Purkinje cell (primary cell): ENCODE data around the gene WDR6. TPM values are rescaled to one million over a fixed set of nuclear protein-coding genes. Genes with fewer than 3 reads are reported as not detected.

Experiments used
- polyA plus RNA-seq: library from polyadenylated mRNA; unstranded; fragments of >200 nt; fragmentation: Nextera tagmentation; gene quantifications from 2 replicates; pipeline ENCODE4 v1.2.1, GENCODE V29; 2014

The WDR6 gene, protein sequence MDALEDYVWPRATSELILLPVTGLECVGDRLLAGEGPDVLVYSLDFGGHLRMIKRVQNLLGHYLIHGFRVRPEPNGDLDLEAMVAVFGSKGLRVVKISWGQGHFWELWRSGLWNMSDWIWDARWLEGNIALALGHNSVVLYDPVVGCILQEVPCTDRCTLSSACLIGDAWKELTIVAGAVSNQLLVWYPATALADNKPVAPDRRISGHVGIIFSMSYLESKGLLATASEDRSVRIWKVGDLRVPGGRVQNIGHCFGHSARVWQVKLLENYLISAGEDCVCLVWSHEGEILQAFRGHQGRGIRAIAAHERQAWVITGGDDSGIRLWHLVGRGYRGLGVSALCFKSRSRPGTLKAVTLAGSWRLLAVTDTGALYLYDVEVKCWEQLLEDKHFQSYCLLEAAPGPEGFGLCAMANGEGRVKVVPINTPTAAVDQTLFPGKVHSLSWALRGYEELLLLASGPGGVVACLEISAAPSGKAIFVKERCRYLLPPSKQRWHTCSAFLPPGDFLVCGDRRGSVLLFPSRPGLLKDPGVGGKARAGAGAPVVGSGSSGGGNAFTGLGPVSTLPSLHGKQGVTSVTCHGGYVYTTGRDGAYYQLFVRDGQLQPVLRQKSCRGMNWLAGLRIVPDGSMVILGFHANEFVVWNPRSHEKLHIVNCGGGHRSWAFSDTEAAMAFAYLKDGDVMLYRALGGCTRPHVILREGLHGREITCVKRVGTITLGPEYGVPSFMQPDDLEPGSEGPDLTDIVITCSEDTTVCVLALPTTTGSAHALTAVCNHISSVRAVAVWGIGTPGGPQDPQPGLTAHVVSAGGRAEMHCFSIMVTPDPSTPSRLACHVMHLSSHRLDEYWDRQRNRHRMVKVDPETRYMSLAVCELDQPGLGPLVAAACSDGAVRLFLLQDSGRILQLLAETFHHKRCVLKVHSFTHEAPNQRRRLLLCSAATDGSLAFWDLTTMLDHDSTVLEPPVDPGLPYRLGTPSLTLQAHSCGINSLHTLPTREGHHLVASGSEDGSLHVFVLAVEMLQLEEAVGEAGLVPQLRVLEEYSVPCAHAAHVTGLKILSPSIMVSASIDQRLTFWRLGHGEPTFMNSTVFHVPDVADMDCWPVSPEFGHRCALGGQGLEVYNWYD
- 4.4 and 6.2 TPM in 2 replicates for polyA plus RNA-seq

DNA sequence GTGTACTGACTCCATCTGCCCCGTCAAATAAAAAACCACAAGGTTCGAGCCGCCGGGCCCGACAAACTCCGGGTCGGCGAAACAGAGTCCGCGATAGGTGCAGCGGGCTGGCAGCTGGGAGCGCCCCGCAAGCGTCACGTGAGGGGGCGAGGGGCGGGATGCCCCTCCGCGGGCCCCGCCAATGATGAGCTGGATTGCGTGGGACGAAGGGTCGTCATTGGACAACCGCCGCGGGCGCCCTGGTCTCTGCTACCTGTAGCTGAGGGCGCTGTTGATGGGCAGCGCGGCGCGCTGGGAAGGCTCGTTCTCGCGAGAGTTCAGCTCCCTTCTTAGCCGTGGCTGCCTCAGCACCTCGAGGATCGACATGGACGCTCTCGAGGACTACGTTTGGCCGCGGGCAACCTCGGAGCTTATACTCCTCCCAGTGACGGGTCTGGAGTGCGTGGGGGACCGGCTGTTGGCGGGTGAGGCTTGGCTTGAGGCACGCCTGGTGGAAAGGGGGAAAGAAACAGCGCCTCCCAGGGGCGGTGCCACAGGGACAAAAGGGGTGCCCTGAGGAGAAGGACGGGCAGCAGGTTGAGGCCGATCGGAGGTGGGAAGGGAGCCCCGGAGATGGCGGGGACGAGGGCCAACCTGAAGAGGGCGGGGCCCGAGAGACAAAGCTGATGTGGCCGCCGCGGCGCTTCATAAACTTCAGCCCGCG, at the start of gene WDR6:
WDR6 (plus strand) TSS at position 324 of the 703 bp plus-strand sequence; CDS start at position 365, 41 bp downstream.

DNA sequence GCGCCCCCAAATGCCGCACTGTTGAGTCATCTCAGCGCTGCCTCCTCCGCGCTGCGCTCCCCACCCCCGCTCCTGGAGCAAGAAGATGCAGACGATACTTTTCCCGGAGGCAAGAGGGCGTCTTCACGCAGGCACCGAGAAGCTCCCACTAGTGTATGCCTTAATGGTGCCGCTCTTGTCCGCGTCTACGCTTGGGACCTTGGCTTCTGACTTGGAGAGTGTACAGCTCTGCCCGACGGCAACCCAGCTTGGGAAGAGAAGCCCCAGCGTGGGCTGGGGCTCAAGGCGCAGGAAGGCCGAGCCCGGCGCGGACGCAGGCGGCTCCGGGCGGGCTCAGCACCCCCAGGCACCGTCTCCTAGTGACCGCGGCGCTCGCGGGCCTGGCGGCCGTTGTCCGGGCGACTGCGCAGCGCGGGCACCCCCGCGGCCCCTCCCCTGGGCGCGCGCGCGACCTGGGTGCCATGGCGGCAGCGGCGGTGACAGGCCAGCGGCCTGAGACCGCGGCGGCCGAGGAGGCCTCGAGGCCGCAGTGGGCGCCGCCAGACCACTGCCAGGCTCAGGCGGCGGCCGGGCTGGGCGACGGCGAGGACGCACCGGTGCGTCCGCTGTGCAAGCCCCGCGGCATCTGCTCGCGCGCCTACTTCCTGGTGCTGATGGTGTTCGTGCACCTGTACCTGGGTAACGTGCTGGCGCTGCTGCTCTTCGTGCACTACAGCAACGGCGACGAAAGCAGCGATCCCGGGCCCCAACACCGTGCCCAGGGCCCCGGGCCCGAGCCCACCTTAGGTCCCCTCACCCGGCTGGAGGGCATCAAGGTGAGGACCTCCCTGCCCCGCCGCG, 17.2 kb upstream of the WDR6 start, which contains the start of gene P4HTM:
P4HTM (plus strand) TSS at position 446 of the 840 bp plus-strand sequence; CDS start at position 462, 16 bp downstream.

DNA sequence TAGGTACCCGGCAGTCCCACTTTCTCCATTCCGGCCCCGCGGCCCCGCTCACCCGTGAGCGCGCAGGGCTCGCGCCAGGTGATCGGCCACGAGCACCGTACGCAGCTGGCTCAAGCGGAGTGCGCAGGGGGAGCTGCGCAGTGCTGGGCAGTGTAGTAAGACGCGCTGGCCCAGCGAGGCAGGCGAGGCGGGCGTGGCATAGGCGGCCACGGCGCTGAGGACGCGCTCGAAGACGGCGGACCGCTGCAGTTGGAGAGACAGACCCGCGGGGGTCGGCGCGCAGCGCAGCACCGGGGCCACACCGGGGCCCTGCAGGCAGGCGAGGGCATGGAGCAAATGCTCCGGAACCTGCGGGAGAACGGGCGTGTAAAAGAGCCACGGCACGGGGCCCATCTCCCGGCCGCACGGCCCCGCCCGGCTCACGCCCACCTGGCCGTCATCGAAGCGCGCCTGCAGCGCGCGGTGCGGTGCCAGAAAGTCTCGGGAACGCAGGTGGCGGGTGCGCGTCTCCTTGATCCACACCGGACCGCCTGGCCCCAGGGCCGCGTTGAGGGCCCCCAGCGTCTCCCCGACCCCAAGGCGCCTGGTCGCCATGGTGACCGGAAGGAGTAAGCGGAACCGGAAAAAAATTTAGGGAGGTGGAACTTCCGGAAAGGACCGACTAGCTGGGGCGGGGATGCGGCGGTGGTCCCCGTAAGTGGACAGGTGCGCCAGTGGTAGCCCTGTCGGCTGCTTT, 10.9 kb downstream of the WDR6 start, which contains the start of gene DALRD3:
DALRD3 (minus strand) TSS at position 610 of the 736 bp plus-strand sequence; CDS start at position 594, 16 bp downstream.

DNA sequence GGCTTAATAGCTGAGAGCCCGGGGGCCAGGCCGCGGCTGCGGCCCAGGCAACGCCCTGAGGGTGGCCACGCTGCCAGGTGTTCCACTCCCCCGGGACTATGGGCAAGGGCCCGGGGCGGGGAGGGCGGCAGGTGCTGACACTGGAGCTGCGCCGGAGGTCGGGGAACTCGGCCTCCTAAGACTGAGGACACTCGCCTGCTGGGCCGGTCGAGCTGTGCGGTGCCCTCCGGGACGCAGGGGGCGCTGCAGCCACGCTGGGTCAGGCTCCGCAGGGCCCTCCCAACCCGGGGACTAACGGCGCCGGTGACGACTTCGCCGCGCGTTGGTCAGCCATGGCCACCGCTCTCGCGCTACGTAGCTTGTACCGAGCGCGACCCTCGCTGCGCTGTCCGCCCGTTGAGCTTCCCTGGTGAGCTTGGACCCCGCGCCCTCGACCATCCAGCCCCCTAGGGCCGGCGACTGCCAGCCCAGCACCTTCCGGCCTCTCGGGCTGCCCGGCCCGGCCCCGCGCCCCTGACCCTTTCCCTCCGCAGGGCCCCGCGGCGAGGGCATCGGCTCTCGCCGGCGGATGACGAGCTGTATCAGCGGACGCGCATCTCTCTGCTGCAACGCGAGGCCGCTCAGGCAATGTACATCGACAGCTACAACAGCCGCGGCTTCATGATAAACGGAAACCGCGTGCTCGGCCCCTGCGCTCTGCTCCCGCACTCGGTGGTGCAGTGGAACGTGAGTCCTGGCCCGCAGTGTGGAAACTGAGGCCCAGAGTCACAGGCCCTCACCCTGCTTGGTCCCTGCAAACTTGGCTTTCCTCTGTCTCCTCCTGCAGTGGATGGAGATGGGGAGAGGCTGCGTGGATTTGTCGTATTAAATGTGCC, 14.9 kb downstream of the WDR6 start, which contains the start of gene NDUFAF3:
NDUFAF3 (plus strand) TSS at position 309 of the 875 bp plus-strand sequence; CDS start at position 333, 24 bp downstream.

DNA sequence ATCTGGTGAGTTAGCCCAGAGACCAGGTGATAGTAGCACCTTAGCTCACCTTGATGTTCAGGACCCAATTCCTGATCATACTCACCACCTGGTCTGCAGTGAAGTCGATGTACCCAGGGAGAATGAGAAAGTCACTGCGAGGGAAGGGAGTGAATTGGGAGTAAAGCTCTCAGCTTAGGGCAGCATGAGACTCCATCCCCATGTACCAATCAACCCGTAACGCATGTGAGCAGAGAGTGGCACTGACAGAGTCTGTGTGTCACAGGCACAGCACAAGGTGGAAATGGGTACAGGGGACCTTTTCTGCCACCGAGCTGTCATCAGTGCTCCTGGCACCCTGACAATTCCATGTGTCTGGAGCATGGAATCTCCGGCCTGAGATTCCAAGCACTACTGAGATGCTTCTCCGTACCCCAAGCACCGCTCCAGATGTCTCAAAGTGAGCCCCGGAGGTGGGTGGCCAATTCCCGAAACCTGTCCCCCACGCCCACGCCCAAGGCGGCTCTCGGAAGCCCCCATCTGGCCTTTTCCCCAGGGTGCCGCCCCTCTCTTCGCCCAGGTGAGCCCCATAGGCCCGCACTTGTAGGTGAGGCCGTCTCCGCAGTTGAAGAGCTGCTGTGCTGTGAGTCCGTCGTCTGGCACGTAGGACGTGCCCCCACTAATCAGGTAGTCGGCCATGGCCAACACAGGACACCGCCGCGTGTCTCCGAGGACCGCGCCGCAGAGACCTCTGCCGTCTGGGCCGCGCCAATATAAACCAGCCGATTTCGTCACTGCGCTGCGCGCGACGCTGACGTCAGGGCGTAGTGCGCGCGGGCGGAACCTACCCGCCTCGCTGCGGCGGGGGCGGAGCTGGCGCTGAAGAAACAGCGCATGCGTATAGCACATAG, 21.7 kb downstream of the WDR6 start, which contains the start of gene IMPDH2:
IMPDH2 (minus strand) TSS at position 726 of the 890 bp plus-strand sequence; CDS start at position 678, 48 bp downstream.

Other genes starting within 250 kb of the WDR6 start
- gene PRKAR2A, start 159.5 kb upstream of the WDR6 start, polyA plus RNA-seq, result 0.83 and 3.3 TPM in 2 replicates
- 3.5 and 6.6 TPM in 2 replicates for gene SLC25A20, start 108.5 kb upstream of the WDR6 start, polyA plus RNA-seq
- 9.2 and 11.0 TPM in 2 replicates for gene ARIH2, start 88.5 kb upstream of the WDR6 start, polyA plus RNA-seq
- 91.4 and 105 TPM in 2 replicates for gene P4HTM, start 17.1 kb upstream of the WDR6 start, polyA plus RNA-seq
- 12.5 and 13.3 TPM in 2 replicates for gene DALRD3, start 11.2 kb downstream of the WDR6 start, polyA plus RNA-seq
- 158 and 201 TPM in 2 replicates for gene NDUFAF3, start 14.7 kb downstream of the WDR6 start, polyA plus RNA-seq
- 45.7 and 59.5 TPM in 2 replicates for gene IMPDH2, start 22.0 kb downstream of the WDR6 start, polyA plus RNA-seq
- gene QRICH1, start 86.7 kb downstream of the WDR6 start, polyA plus RNA-seq, result 23.9 and 36.7 TPM in 2 replicates
- 58.5 and 59.6 TPM in 2 replicates for gene QARS1, start 97.4 kb downstream of the WDR6 start, polyA plus RNA-seq
- gene USP19, start 113.4 kb downstream of the WDR6 start, polyA plus RNA-seq, result 2.1 and 3.5 TPM in 2 replicates
- 12.6 and 20.2 TPM in 2 replicates for gene LAMB2, start 125.7 kb downstream of the WDR6 start, polyA plus RNA-seq
- 0.71 TPM in 1 of 2 replicates, not detected in the other for gene CCDC71, start 158.9 kb downstream of the WDR6 start, polyA plus RNA-seq
- 3.0 TPM in 1 of 2 replicates, not detected in the other for gene KLHDC8B, start 164.2 kb downstream of the WDR6 start, polyA plus RNA-seq